Measurements from ENCODE around the gene MIOX. TPM values are rescaled to one million over a fixed set of nuclear protein-coding genes. Genes with fewer than 3 reads are reported as not detected.

MIOX gene
- total and polyA plus RNA-seq, 10 of the 15 experiments (the other 5 are each of a cell fraction or from before 2014, with no cell fraction given): 0.10 to 0.31 TPM; not detected in 8

- FAIRE-seq: no peak
- no peak for DNase-seq (ENCODE audit: low read depth, low spot score)
- Histone ChIP-seq H3K79me2 (ENCODE audit: control insufficient read depth, insufficient read depth, low read length) (no peaks in the 10 kb centered on the region), H4K20me1 (ENCODE audit: control insufficient read depth, insufficient read depth) (no peaks in the 10 kb centered on the region), H3K36me3 (ENCODE audit: control insufficient read depth in 2 of 2, insufficient read depth in 2 of 2, low read length in 1 of 2) (no peaks in the 10 kb centered on the region), H3K27me3 (replicated peaks in 1 of 2; ENCODE audit: control insufficient read depth in 2 of 2, insufficient read depth in 2 of 2, low read length in 1 of 2) (no peaks in the 10 kb centered on the region), H3K4me2 (ENCODE audit: control insufficient read depth, insufficient read depth) (no peak overlapping the region), H3K9me3 (replicated peaks; ENCODE audit: control insufficient read depth, insufficient read depth, low read length) (no peaks in the 10 kb centered on the region), H3K9ac (ENCODE audit: control insufficient read depth, insufficient read depth, low read length) (no peak overlapping the region), H3K4me3 (no peak overlapping the region), H3K4me1 (ENCODE audit: control insufficient read depth, insufficient read depth, low read length) (peaks cover 5% of the 10 kb centered on the region), H3K27ac (ENCODE audit: control insufficient read depth, insufficient read depth) (no peak overlapping the region), H2AFZ (ENCODE audit: control insufficient read depth, low read depth, low read length) (no peak overlapping the region; the same call in 1 of the 2 replicates)
- 49% methylated on average over 23 of the region's 23 CpGs for WGBS (ENCODE audit: insufficient coverage, insufficient replicate concordance, low lambda C conversion rate, missing lambda C conversion rate)
- POLR2A ChIA-PET: interaction anchor here (0.6 kb wide), 1 partner anchor 12 kb away, joined by 4 read pairs; no protein-coding TSS in a partner anchor
- BruUV-seq (replicated peaks): no TSS peak
- TF ChIP-seq RAD21 (IDR thresholded peaks at IDR 0.05; ENCODE audit: insufficient read depth, low read depth, low read length): no peak
- no peak for TF ChIP-seq ZBED1 (IDR thresholded peaks at IDR 0.05; ENCODE audit: borderline replicate concordance)
- no peak for TF ChIP-seq ZNF622 (IDR thresholded peaks at IDR 0.05)
- no peak for TF ChIP-seq POLR2A (IDR thresholded peaks at IDR 0.05; ENCODE audit: low read depth, low read length)
- no peak for TF ChIP-seq SMAD5 (IDR thresholded peaks at IDR 0.05; ENCODE audit: low read depth)
- TF ChIP-seq CUX1 (IDR thresholded peaks at IDR 0.05; ENCODE audit: insufficient replicate concordance, low read depth, low read length): no peak
- TF ChIP-seq ZZZ3 (IDR thresholded peaks at IDR 0.05; ENCODE audit: control insufficient read depth, insufficient read length, low read depth): no peak
- no peak for TF ChIP-seq SREBF2 (IDR thresholded peaks at IDR 0.05; ENCODE audit: low read length)
- no peak for TF ChIP-seq NFXL1 (IDR thresholded peaks at IDR 0.05; ENCODE audit: borderline replicate concordance)
- TF ChIP-seq FOXM1 (IDR thresholded peaks at IDR 0.05; ENCODE audit: low read depth, low read length): no peak
- TF ChIP-seq POU2F2 (IDR thresholded peaks at IDR 0.05; ENCODE audit: borderline replicate concordance, low read depth, low read length): no peak
- TF ChIP-seq, protein P1, sequence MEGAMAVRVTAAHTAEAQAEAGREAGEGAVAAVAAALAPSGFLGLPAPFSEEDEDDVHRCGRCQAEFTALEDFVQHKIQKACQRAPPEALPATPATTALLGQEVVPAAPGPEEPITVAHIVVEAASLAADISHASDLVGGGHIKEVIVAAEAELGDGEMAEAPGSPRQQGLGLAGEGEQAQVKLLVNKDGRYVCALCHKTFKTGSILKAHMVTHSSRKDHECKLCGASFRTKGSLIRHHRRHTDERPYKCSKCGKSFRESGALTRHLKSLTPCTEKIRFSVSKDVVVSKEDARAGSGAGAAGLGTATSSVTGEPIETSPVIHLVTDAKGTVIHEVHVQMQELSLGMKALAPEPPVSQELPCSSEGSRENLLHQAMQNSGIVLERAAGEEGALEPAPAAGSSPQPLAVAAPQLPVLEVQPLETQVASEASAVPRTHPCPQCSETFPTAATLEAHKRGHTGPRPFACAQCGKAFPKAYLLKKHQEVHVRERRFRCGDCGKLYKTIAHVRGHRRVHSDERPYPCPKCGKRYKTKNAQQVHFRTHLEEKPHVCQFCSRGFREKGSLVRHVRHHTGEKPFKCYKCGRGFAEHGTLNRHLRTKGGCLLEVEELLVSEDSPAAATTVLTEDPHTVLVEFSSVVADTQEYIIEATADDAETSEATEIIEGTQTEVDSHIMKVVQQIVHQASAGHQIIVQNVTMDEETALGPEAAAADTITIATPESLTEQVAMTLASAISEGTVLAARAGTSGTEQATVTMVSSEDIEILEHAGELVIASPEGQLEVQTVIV (IDR thresholded peaks at IDR 0.05; ENCODE audit: borderline replicate concordance, partially characterized antibody): no peak
- CTCF ChIA-PET: interaction anchor here (0.5 to 4.1 kb wide), 3 partner anchors 10 to 508 kb away, joined by 3 to 29 read pairs (median 7); no protein-coding TSS in a partner anchor
- in situ Hi-C loops (cut with MboI) (no loop called here), intact Hi-C loops (cut with micrococcal nuclease; ENCODE audit: unreplicated experiment) (no loop called here)
- RAD21 ChIA-PET (ENCODE audit: unreplicated experiment): no interaction called here
- SMC1A ChIA-PET (ENCODE audit: uncharacterized antibody, unreplicated experiment): no interaction called here
- peak; percentile 6; the same call in 2 of the 3 replicates for ATAC-seq
Observed at GRCh38 chr22:50487290-50488005, 789 bp downstream of the MIOX start.
